Muscle of arm (tissue), 12 donors: ENCODE measurements around the gene BLOC1S3. TPM values are rescaled to one million over a fixed set of nuclear protein-coding genes. Genes with fewer than 3 reads are reported as not detected.
"Not testable (repeated sequence)": the region's sequence is repeated elsewhere in the genome, so short reads cannot be mapped to it uniquely, and the experiment has no call there.

Experiments
- DNase-seq: peaks from one replicate; pipeline ENCODE4 v3.0.0-alpha.2; 2013
- polyA plus RNA-seq, 12 donors: library from polyadenylated mRNA; unstranded; fragments of 120-200 nt; gene quantifications; one replicate each; pipeline ENCODE4 v1.2.1, GENCODE V29; 2013; ENCODE audit not compliant: insufficient read length in 12 of 12

BLOC1S3 gene
- polyA plus RNA-seq, 12 donors: 5.2 to 9.1 (median 6.8) TPM; not detected in 1

DNA sequence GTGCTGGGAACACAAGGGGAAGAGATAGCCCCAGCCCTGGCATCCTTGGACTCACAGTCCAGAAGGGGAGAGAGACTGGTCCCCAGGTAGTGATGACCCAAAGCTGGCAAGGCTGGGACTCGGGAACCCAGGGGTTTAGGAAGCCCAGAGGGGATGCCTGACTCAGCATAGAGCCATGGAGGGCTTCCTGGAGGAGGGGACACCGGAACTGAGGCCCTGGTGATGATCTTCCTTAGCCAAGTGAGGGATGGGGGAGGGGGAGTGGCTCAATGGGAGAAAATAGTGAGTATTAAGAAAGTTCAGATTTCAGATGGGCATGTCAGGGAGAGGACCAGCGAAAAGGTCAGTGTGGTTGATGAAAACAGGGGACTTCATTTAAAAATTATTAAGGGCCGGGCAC is 39.8 kb downstream of the BLOC1S3 start:
- DNase-seq: no peak

DNA sequence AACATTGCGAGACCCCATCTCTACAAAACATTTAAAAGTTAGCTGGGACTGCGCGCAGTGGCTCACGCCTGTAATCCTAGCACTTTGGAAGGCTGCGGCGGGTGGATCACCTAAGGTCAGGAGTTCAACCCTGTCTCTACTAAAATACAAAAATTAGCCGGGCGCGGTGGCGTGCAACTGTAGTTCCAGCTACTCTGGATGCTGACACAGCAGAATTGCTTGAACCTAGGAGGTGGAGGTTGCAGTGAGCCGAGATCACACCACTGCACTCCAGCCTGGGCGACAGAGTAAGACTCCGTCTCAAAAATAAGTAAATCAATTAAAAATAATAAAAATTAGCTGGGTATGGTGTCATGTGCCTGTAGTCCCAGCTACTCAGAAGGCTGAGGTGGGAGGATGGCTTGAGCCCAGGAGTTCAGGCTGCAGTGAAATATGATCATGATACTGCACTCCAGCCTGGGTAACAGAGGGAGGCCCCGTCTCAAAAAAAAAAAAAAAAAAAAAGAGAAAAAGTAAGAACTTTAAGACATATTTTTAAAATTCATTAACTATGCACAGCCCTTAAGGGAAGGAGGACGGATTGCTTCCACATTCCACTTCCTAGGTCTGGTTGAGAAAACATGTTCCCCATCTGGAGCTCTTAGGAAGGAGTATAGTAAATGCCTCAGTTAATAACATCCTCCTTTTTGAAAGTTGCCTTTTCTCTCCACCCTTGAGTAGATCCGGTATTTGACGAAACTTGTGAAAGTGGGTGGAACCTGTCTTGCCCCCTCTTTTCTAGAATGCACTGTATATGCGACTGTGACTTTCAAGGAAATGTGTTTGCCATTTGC is 40.5 kb downstream of the BLOC1S3 start:
- DNase-seq: no peak

DNA sequence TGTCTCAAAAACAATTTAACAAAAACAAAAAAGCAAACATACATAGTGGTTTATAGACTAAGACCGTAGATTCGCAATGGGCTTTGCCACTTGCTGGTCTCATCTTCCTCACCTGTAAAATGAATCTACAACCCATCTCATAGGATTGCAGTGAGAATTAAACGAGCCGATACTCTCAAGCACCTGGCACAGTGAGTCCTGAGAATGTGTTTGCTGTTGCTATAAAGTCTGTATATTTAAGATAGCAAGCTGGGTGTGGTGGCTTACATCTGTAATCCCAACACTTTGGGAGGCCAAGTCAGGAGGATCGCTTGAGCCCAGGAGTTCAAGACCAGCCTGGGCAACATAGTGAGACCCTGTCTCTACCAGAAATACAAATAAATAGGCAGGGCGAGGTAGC is 44.1 kb downstream of the BLOC1S3 start:
- no peak for DNase-seq

DNA sequence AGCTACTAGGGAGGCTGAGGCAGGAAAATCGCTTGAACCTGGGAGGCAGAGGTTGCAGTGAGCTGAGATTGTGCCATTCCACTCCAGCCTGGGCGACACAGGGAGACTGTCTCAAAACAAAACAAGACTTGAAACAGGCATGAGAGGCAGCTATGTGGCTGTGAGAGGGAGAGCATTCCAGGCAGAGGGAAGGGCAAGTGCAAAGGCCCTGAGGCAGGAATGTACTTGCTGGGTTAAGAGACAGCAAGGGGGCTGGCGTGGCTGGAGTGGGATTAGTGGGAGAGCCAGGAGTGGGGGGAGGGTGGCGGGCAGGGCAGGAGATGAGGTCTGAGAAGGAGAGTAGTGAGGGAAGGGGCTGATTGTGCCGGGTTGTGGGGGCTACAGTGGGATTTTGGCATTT is 45.3 kb downstream of the BLOC1S3 start:
- DNase-seq: no peak

DNA sequence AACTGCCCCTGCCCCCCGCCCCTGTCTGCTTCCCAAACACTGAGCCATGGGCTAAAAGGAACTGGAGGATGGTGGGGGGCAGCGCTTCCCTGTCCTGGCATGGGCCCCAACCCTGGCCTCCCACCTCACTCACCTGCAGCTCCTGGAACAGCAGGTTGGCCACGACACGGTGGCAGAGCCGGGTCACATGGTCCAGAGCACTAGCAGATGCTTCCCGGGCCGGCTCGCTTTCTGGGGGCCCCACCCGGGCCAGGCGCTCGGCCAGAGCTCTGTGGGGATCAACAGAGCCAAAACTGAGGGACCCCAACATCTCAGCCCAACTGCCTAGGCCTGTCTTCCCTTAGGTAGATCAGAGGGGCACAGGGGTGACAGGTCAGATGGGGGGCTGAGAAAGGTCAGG is 46.1 kb downstream of the BLOC1S3 start:
- DNase-seq: no peak

DNA sequence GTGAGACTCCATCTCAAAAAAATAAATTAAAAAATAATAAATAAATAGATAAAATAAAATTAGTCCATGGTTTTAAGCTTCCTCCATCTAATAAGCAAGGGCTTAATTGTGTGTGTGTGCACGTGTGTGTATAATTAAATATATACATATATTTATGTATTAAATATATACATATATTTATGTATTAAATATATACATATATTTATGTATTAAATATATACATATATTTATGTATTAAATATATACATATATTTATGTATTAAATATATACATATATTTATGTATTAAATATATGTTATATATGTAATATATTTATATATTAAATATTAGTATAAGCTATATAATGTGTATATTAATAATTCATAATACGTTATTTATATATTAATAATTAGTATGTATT is 50.5 kb downstream of the BLOC1S3 start:
- not testable (repeated sequence) for DNase-seq

Other genes starting within 250 kb of the BLOC1S3 start
- under 1 TPM in 2 of 12 donors, not detected in 10; 0.40 to 0.41 TPM for gene APOC4, start 236.5 kb upstream of the BLOC1S3 start, polyA plus RNA-seq
- gene APOC2, start 232.7 kb upstream of the BLOC1S3 start, polyA plus RNA-seq: 1 to 10 TPM in 3 of 12 donors, under 1 TPM in 5, not detected in 4; 0.30 to 6.5 (median 0.72) TPM
- 10 to 100 TPM in 11 of 12 donors, not detected in 1; 44.9 to 93.6 (median 54.1) TPM for gene CLPTM1, start 223.4 kb upstream of the BLOC1S3 start, polyA plus RNA-seq
- gene RELB, start 177.3 kb upstream of the BLOC1S3 start, polyA plus RNA-seq: 10 to 100 TPM in 1 of 12 donors, 1 to 10 TPM in 10, not detected in 1; 2.7 to 11.7 (median 4.6) TPM
- 10 to 100 TPM in 11 of 12 donors, not detected in 1; 35.7 to 78.3 (median 40.6) TPM for gene CLASRP, start 139.7 kb upstream of the BLOC1S3 start, polyA plus RNA-seq
- gene ZNF296, start 102.3 kb upstream of the BLOC1S3 start, polyA plus RNA-seq: 1 to 10 TPM in 3 of 12 donors, under 1 TPM in 7, not detected in 2; 0.25 to 2.2 (median 0.54) TPM
- gene GEMIN7, start 99.5 kb upstream of the BLOC1S3 start, polyA plus RNA-seq: 10 to 100 TPM in 11 of 12 donors, not detected in 1; 14.0 to 26.1 (median 22.3) TPM
- gene PPP1R37, start 85.6 kb upstream of the BLOC1S3 start, polyA plus RNA-seq: 10 to 100 TPM in 11 of 12 donors, not detected in 1; 15.0 to 43.3 (median 20.3) TPM
- gene NKPD1, start 17.8 kb upstream of the BLOC1S3 start, polyA plus RNA-seq: 1 to 10 TPM in 1 of 12 donors, under 1 TPM in 8, not detected in 3; 0.07 to 1.1 (median 0.12) TPM
- gene TRAPPC6A, start 547 bp upstream of the BLOC1S3 start, polyA plus RNA-seq: 10 to 100 TPM in 11 of 12 donors, not detected in 1; 15.1 to 89.5 (median 19.8) TPM
- 1 to 10 TPM in 7 of 12 donors, under 1 TPM in 3, not detected in 2; 0.53 to 2.0 (median 1.1) TPM for gene EXOC3L2, start 66.6 kb downstream of the BLOC1S3 start, polyA plus RNA-seq
- 10 to 100 TPM; 23.7 to 90.9 (median 30.3) TPM for gene MARK4, start 72.5 kb downstream of the BLOC1S3 start, polyA plus RNA-seq
- gene CKM, start 144.1 kb downstream of the BLOC1S3 start, polyA plus RNA-seq: 1,000 to 10,000 TPM; 1,044 to 4,317 (median 2,408) TPM
- gene KLC3, start 162.0 kb downstream of the BLOC1S3 start, polyA plus RNA-seq: 10 to 100 TPM in 1 of 12 donors, 1 to 10 TPM in 2, under 1 TPM in 6, not detected in 3; 0.12 to 23.1 (median 0.25) TPM
- 10 to 100 TPM in 11 of 12 donors, not detected in 1; 12.1 to 30.6 (median 15.7) TPM for gene ERCC2, start 191.8 kb downstream of the BLOC1S3 start, polyA plus RNA-seq
- 10 to 100 TPM in 3 of 12 donors, 1 to 10 TPM in 8, not detected in 1; 2.4 to 48.5 (median 4.8) TPM for gene PPP1R13L, start 226.3 kb downstream of the BLOC1S3 start, polyA plus RNA-seq
- 10 to 100 TPM in 1 of 12 donors, 1 to 10 TPM in 10, not detected in 1; 2.9 to 22.4 (median 3.8) TPM for gene POLR1G, start 227.9 kb downstream of the BLOC1S3 start, polyA plus RNA-seq
- gene ERCC1, start 245.1 kb downstream of the BLOC1S3 start, polyA plus RNA-seq: 100 to 1,000 TPM in 1 of 12 donors, 10 to 100 TPM in 10, not detected in 1; 79.9 to 113 (median 92.3) TPM